Placental pericyte (primary cell): ENCODE measurements around the gene SLC37A1. TPM values are rescaled to one million over a fixed set of nuclear protein-coding genes. Genes with fewer than 3 reads are reported as not detected.

Experiments
- total RNA-seq: library from RNA; depleted of rRNA; stranded (reverse); fragments of >200 nt; gene quantifications from 2 replicates; pipeline ENCODE4 v1.2.3, GENCODE V29; 2012

SLC37A1 gene
- 0.43 and 0.88 TPM in 2 replicates for total RNA-seq

DNA sequence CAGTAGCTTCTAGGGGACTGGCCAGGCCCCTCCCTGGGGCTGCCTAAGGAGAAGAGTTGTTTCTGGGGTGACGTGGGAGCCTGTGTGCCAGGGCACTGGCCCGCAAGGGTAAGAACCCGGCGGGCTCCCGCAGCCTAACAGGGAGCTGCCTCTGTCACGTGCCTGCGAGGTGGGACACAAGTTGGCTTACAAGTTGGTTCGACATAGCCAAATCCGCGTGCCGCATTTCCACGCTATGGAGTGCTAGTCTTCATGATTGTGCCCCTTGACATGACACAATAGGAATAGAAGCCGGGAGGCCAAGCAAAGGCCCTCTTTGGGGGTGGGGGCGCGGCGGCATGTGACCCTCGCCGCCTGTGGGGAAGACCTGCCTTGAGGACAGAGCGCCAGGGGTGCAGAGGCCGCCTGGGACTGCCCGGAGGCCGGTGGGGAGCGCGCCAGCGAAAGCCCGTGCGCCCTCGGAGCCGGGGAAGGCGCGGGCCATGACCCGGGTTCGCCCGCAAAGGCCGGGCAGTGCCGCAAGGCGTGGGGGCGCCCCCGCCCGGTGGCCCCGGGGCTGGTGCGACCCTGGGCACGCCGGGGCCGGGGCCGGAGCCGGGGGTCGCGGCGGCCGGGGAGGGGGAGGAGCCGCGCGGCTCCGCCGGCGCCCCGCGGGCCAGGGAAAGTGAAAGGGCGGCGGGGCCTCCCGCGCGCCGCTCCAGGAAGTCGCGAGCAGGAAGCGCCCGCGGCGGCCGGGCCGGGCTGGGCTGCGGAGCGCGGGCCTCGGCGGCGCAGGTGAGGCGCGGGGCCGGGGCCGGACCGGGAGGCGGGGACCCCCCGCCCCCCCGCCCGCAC, at the start of gene SLC37A1:
SLC37A1 (plus strand) TSS at position 702 of the 834 bp plus-strand sequence. CDS start 4,603 bp downstream, outside the sequence.

GRCh38 chr21:42496120-42496838, 17.4 kb upstream of the SLC37A1 start, which contains the start of gene RSPH1:
Gene RSPH1, minus strand, starts transcription at chr21:42496224. Its CDS starts 38 bp downstream, at chr21:42496186.

Other genes starting within 250 kb of the SLC37A1 start
- gene TFF3, start 198.4 kb upstream of the SLC37A1 start, total RNA-seq = not detected in 2 replicates
- not detected in 2 replicates for gene TFF2, start 162.9 kb upstream of the SLC37A1 start, total RNA-seq
- gene TFF1, start 147.3 kb upstream of the SLC37A1 start, total RNA-seq = not detected in 2 replicates
- gene TMPRSS3, start 117.8 kb upstream of the SLC37A1 start, total RNA-seq = not detected in 2 replicates
- not detected in 2 replicates for gene UBASH3A, start 110.0 kb upstream of the SLC37A1 start, total RNA-seq
- under 0.01 TPM in 1 of 2 replicates, not detected in the other for gene RSPH1, start 17.6 kb upstream of the SLC37A1 start, total RNA-seq
- 1.7 and 4.6 TPM in 2 replicates for gene PDE9A, start 139.8 kb downstream of the SLC37A1 start, total RNA-seq